IPS DF 4.7 (cell line): ENCODE results near the gene SLC22A3.
"Not testable (repeated sequence)": the region's sequence is repeated elsewhere in the genome, so short reads cannot be mapped to it uniquely, and the experiment has no call there.

Source experiments
- DNase-seq: peaks from one replicate; pipeline ENCODE4 v3.0.0-alpha.2; 2013; ENCODE audit warnings: low spot score; ENCODE audit errors: extremely low read depth

The SLC22A3 gene

DNA sequence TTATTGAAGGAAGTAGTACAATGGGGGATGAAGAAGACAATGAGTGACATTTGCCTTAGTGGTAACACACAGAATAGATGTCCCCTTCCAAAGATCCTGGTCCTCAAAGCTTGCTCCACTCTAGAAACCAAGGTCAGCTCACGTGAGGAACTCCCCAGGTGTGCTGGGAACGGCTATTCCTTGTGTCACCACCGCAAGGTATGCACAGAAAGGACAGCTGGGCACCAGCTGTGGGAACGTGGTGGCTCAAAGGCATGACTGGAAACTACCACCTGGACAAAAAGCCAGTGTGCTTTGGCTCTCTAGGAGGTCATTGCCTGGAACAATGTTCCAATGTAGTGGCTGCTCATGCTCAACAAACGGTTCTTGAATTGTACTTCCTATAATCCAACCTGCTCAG, 94.0 kb downstream of the SLC22A3 start:
- DNase-seq, result no peak

DNA sequence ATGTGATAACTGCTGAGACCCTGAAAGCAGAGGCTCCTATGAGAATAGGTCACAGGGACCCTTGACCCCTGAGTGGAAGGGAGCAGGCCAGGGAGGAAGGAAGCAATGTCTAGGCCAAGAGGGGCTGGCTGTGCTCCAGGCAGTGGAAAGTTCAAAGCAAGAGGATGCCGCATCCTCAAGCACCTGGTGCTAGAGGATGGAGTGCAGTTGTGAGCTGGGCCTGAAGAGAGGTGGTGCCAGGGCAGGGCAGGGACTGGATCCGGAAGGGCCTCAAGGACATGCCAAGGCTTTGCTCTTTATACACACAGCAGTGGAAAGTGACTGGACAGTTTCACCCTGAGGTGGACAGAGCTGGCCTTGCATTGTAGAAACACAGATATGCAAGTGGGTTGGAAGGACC, 97.0 kb downstream of the SLC22A3 start:
- no peak for DNase-seq

DNA sequence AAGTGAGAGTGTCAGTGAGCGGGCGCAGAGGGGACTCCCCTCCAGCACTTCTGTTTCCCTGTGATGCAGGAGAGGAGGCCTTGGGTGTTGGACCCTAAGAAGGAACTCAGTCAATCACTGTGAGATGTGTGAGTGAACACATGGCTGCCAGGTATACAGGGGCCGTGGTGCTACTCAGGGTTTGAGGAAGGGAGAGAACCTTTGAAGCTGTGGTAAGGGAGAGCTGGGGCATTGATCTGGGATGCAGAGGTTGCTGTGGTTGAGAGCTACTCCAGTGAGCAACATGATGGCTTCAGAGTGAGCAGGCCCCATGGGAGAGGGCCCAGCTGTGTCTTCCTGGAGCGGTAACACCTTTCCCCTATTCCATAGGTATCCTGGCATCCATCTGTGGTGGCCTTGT, 99.2 kb downstream of the SLC22A3 start:
- DNase-seq, result no peak

DNA sequence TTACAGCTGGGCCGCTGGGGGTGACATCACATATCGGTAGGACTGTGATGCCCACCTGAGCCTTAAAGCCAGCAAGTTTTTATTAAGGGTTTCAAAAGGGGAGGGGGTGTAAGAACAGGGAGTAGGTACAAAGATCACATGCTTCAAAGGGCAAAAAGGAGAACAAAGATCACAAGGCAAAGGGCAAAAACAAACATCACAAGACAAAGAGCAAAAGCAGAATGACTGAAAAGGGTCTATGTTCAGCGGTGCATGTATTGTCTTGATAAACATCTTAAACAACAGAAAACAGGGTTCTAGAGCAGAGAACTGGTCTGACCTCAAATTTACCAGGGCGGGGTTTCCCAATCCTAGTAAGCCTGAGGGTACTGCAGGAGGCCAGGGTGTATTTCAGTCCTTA, 101.6 kb downstream of the SLC22A3 start:
- DNase-seq, result not testable (repeated sequence)

DNA sequence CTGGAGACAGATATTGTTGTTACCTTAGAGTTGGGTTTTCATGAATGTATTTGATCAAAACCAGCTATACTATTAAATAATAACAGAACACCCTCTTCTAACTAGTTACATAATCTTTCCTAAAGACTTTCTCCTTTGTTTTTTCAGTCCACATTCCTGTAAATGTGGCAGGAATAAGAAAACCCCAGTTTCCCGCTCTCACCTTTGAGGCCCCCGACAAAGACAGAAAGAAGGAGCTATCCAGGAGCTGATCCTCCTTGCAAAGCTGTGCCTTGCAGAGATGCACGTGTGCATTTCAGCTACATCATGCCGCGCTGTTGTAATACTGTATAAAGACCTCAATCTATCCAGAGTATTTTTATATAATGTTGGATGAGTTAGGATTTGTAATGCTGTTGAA, 102.7 kb downstream of the SLC22A3 start:
- DNase-seq, result no peak

DNA sequence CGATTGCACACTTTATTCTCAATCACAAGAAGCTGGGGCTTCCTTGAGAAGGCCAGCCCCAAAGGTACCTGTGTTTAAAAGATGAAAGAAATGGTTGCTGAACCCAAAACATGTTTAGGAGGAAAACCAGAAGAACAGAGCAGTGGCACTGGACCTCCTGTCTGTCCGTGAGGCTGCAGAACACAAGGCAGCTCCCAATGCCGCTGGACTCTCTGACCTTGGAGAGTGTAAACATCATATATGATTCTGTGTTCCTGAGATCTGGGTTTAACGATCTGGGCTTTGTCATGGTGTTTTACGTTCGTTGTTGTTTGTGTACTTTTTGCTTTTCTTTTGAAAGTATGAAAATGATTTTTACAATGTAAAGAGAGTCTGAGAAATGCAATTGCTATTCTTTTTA, 106.1 kb downstream of the SLC22A3 start:
- DNase-seq, result no peak

DNA sequence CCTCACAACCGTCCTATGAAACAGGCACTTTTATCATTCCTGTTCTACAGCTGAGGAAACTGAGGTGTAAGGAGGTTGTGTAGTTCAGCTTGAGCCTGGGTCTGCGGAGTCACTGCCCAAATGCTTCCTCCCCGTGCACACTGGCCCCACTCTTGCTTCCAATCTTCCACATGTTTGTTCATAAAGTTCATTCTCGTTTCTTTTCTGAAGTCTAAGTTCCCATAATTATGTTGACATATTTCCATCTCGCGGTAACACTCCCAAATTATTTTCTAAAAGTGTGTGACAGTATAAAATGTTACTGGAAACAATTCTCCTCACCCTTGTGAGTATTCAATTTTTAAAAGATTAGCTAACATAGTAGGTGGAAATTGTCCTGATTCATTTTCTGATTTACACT, 106.9 kb downstream of the SLC22A3 start:
- no peak for DNase-seq

DNA sequence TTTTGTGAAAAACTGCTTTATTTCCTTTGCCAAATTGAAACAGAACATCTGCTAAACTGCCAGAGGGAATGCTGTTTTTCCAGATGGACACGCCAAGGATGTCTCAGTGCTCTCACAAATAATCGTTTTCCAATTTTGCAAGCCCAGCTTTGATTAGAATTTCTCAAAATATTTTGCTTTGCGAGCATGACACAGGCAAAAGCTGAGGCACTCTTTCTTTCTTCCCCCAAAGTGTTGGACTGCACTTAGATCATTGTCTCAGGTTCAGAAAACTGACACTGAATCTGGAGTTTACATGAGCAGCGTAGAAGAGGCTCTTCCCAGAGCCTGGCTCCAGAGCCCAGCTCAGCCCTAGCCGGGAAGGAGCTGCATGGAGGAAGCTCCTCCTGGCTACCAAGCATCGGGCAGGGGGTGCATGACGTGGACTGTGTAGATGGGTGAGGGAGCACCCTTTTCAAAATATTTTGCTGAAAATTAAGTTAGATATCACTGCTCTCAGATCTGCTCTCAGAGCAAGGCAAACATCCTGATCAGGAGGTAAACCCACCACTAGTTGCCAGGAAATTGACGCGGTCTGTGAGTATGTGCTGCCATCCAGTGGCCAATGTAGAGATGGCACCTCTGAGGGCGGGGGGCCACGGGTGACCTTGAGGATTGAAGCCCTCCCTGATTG, 107.5 kb downstream of the SLC22A3 start:
- DNase-seq, result peak; percentile 19

DNA sequence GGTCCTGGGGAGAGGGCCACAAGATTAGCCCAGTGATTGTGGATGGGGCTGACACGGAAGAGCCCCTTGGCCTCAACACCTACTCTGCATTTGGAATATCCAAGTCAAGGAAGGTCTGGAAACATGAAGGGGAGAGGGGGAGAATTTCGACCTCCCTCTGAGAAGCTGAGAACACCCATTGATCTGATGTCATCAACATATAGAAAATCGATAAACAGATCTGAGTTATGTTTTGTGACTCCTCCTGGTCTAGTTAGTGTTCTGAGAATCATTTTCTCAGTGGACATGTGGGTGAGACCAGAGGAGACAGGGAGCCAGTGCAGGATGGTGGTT, 108.0 kb downstream of the SLC22A3 start:
- DNase-seq, result no peak

DNA sequence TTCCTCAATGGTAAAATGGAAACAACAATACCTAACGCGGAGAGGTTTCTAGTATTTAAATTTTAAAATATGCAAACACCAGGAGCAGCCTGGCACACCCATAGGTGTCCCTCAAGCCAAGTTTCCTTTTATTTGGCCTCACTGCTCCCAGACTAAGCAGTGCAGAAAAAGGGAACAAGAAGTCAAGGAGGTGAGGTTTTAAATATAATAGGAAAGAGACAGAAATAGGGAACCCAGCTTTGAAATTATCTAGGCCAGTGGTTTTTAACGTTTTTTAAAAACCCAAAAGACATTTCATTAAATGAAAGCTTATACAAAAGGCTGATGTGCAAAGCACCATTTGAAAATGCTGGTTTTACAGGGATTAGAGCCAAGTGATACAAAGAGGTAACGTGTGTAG, 109.6 kb downstream of the SLC22A3 start:
- no peak for DNase-seq

DNA sequence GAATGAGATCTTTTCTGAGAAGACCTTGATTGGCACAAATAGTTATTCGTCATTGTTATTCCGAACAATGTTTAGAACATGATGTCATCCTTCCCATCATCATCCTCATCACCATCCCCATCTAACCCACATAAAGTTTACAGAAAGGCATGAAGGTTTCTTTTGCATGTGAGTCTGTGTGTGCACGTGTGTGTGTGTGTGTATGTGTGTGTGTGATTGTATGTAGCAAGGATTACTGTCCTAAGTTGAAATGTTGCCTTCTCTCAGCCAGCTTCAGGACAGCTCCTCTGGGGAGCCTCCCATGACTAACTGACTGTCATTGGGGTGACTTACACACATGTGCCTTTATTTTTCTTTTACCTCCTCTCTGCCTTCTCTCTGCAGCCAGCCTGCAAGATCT, 113.5 kb downstream of the SLC22A3 start:
- DNase-seq, result no peak

DNA sequence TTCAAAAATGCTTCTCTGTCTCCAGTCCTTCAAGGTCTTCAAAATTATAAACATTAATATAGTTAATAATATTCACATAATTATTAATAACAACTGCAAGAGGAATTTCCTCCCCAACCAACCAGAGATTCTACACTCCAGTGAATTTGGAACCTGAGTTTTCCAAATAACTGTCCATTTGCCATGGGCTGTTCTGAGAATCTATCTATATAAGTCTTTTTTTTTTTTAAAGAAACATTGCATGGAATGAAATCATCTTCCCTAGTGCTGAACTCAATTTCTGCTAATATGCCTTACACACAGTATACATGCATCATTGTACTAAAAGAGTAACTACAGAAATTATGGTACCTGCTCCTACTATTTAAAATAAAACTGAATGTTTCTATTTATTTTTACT, 113.9 kb downstream of the SLC22A3 start:
- no peak for DNase-seq

DNA sequence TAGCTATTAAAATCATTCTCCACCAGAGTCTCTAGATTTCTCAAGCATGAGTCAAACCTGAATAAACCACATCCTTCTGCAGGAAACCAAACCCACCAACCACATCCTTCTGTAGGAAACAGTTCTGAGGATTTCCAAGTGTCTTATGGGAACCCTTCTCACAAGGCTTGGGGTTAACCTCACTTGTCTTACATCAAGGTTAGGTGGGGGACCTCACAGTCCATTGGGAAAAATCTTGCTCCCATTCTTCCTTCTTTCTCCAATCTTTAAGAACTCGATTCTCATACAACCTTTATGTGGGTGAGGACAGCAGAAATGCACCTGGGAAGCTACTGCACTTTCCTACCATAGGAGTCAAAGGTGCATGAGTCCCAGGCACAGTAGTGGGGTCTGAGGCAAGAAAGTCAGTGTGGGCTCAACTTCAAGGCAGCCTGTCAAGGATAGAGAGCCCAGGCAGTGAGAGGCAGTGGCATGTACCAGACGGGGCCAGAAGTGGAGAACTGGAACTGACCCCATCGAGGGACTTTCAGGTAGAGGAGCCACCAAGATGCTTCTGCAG, 114.5 kb downstream of the SLC22A3 start:
- DNase-seq, result no peak

DNA sequence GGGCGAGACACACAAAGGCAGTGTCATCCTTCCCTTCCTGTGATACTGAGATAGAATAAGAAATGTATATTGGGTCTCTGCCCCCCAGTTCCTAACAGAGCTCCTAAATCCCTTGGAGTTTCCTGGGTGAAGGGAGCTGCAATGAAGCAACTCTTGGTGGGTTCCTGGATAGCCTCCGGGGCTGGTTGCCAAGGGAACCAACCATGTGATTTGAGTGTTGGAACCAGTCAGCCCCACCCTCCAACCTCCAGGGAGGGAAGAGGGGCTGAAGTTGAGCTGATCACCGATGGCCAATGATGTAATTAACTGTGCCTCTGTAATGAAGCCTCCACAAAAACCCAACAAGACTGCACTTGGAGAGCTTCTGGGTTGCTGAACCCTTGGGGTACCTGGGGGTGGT, 116.6 kb downstream of the SLC22A3 start:
- DNase-seq, result no peak

DNA sequence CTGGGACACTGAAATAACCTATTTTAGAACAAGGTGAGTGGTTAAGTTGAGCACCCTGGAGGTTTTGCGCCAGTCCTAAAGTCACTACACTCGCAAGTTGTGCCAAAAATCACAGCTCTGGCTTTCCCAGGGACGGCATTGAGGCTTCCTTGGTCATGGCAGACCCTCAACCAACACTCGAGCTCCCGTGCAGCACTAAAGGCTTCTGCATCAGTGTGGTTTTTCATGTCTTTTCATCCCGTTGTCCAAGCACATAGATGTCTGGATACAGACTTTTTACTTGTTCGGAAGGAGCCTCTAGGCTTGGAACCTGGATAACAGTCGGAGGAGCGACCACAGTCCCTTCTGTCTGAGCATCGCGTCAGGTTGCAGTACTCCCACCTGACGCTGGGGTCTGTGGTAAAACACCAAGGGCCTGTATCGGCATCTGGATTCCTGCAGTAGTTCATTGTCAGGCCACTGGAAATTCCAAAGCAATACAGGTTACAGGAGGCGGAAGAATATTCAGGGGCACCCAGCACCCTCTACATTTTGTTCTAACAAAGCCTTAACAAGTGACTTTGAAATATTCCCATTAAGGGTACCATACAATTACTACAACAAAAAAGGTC, 119.2 kb downstream of the SLC22A3 start:
- DNase-seq, result peak; percentile 38

DNA sequence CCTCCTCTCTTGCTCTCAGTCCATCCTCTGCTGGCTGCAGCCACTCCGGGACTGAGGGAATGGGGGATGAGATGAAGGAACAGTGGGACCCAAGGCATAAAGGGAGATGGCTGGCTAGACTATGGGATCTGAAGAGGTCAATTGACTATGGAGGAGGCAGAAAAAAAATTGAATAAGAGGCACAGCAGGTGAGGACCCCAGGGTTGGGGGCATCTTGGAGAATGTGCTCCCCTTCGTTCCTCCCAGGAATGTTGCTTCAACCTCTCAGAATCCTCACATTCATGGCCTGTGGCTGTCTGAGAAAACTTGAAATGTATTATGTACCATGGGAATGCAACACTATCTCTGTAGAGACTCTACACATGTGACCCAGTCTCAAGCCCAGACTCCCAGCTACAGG, 121.0 kb downstream of the SLC22A3 start:
- no peak for DNase-seq

DNA sequence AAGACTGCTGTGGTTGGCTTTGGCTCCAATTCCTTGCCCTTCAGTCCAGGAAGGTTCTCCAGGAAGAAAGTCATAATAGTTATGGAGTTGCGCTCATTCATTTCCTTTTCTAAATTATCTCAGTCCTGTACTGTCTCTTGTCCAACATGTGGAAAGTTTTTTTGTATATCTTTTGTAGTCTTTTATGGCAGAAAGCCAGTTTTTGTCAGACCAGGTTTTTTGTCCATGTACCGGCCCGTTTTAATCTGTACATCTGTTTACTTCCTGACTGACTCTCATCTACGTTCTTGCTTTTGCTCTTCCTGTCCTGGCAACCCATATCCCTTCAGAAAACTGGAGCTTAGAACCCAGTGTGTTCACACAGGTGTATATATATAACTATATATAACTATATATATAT, 127.9 kb downstream of the SLC22A3 start:
- DNase-seq, result not testable (repeated sequence)

DNA sequence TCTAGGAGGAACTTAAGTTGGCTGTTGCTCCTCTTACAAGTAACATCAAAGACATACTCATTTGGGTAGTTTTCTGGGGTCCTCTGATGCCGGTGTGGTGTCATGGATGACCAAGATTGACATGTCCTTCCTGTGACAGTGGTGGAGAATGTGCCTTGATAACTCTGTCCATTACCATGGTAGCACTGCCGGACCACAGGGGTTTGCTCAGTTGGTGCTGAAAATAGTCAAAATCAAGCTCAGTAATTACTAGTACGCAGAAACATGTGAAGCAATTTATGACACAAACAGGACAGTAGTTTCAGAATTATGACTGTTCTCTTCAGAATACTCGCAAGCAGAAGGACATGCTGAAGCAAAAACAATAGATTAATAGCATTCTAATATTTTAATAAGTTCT, 128.9 kb downstream of the SLC22A3 start:
- not testable (repeated sequence) for DNase-seq

DNA sequence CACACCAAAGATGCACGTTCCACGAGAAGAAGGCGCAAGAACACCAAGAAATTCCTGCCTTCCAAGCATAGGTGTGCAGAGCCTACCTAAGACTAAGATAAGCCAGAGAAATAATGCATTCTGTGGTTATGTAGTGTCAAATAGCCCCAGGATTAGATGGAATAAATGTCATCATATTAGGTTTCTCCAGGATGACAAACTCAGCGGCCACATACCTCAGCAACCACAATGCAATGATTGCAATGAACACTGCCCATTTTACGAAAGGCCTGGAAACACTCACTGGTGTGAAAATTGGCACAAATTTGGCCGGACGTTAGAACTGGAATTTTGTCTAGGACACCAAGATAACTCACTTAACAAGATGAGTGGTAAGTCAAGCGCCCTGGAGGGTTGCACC, 129.7 kb downstream of the SLC22A3 start:
- DNase-seq, result no peak

DNA sequence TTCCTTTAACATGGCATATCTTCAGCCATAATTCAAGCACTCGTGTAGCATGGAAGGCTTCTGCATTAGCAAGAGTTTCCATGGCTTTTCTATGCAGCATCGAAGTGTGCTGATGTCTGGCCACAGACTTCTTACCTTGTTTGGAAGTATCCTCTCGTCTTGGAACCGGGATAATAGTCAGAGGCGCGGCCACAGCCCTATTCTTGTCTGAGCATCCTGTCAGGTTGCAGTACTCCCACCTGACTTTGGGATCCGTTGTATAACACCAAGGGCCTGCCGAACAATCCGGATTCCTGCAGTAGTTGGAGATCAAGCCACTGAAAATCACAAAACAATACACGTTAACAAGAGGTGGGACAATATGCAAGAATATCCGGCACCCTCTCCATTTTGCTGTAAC, 138.9 kb downstream of the SLC22A3 start:
- DNase-seq, result no peak

DNA sequence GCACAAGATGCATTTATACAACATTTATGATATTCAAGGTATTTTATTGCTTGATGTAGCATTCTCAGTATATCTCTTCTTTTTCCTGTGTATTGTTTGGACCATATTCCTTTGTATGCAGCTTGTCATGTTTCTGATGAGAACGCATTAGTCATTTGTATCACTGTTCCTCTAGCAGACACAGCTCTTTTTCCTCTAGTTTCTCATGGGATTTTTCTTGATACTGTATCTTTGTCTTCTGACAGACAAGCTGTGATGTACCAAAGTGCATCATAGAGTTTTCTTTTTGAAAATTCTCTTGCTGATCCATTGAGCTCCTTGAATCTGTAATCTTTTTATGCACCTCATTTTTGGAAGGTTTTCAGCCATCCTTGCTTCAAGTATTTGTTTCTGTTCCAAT, 140.9 kb downstream of the SLC22A3 start:
- DNase-seq, result no peak

DNA sequence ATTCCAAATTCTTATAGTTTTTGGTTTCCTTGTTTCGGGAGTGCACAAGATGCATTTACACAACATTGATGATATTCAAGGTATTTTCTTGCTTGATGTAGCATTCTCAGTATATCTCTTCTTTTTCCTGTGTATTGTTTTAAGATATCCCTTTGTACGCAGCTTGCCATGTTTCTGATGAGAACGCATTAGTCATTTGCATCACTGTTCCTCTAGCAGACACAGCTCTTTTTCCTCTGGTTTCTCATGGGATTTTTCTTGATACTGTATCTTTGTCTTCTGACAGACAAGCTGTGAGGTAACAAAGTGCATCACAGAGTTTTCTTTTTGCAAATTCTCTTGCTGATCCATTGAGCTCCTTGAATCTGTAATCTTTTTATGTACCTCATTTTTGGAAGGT, 146.4 kb downstream of the SLC22A3 start:
- DNase-seq, result no peak

DNA sequence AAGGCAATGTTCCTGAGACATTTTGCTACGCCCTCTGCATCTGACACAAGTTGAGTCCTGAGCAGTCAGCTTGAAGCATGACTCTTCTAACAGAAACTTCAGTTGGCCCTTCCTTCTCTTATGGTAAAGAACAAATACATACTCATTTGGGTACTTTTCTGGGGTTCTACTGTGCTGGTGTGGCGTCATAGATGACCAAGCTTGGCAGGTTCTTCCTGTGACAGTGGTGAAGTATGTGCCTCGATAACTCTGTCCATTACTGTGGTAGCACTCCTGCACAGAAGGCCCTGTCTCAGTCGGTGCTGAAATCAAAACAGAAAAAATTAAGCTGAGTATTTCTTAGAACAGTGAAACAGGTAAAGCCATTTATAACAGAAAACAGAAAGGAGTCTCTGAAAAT, 152.5 kb downstream of the SLC22A3 start:
- no peak for DNase-seq
